Measurements from ENCODE around the gene PCDH9.

DNA sequence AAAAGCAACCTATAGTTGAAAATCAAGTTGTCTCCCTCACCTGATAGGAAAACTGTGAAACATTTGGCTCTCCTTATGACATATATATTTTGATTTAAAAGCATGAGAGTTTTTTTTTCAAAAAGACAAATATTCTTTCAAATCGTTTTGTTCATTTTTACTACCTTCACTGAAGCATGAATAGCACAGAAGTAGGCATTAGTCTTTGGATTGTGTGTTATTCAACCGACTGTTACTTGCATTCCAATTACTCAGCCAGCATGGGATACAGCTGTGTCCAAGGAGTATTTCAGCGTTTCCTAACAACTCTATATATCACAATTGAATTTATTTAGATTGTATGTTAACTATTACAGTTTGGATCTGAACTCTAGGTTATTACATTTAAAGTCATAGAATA is 135.2 kb downstream of the PCDH9 start:
- TF ChIP-seq POLR2A (IDR thresholded peaks at IDR 0.05) (no peak), EP300 (IDR thresholded peaks at IDR 0.05; ENCODE audit: low read depth) (no peak)
